Endothelial cell of hepatic sinusoid (primary cell): Measurements from ENCODE around the gene RABGAP1L.
"Not testable (repeated sequence)": the region's sequence is repeated elsewhere in the genome, so short reads cannot be mapped to it uniquely, and the experiment has no call there.

ENCODE experiments used
- in situ Hi-C: cut with HindIII; loops from 2 replicates; pipeline ENCODE4 v1.10.0; 2017; ENCODE audit warnings: low sequenced_read_pairs

Gene RABGAP1L

DNA sequence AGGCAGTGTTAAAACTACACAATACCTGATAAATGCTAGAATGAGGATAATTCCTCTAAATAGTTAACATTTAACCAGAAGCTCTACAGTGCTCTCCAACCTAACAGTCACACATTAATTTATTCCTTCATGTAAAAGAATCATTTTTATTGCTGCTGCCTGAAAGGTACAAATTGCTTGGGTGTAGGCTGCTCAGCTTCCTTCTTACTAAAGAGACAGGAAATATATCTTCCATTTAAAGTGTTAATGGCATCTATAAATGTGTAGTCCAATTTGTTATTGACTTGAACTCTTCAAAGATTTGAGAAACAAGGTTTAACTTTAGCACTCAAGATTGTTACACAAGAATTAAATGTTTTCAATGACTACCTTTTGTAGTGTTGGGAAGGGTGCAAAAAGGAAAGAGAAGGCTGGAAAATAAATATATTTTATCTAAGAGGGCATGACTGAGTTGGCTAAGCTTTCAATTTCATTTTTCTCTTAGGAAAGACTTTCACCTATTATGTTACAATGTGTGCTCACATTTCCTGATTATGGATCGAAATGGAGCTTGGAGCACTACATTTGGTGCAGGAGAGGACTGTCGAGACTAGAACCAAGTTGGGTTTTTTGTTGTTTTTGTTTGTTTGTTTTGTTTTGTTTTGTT lies 734.9 kb downstream of the RABGAP1L start:
- in situ Hi-C loops, result no loop called here

DNA sequence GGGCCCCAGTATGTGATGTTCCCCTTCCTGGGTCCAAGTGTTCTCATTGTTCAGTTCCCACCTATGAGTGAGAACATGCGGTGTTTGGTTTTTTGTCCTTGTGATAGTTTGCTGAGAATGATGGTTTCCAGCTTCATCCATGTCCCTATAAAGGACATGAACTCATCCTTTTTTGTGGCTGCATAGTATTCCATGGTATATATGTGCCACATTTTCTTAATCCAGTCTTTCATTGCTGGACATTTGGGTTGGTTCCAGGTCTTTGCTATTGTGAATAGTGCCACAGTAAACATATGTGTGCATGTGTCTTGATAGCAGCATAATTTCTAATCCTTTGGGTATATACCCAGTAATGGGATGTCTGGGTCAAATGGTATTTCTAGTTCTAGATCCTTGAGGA lies 736.3 kb downstream of the RABGAP1L start:
- in situ Hi-C loops, result not testable (repeated sequence)

DNA sequence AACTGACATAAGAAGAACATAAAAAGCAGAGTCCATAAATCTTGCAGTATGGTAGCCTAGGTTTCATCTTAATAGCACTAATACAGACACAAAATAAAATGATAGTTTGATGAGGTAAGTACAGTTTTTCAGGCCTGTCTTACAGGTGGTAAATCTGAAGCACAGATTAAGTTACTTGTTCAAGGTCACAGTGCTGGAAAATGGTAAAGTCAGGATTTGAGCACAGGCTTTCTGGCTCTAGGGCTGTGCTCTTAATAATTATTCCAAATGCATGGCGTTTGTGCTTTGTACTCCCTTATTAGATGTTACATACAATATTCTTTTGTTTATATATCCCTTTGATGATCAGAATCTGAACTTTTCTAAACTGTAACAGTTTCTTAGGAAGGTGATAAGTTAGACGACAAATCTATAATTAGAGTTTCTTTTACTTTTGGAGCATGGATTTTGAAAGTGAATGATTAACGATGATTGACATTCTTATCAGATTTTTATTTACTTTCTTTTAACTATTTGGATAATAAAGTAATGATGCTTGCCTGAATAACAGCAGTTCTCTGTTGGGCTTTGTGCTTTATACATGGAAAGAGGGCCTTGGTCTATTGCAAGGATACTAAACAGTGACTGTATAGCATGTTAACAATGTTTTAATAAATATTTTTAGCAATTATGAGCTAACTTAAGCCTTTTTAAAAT lies 738.9 kb downstream of the RABGAP1L start:
- in situ Hi-C loops, result no loop called here

DNA sequence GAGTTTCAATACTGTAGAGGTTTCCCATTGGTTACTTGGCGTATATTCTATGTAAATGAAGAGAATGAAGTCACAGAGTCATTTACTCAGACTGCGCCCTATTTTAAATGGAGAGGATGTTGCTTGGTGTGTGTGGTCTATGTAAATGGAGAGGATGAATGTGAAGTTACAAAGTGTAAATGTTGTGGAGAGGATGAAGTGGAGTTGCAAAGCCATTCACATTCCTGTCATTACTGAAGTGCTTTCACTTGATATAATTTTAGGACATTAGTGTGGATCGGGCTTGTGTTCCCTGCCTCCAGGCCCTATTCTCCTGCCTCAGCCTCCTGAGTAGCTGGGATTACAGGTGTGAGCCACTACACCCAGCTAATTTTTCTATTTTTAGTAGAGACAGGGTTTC lies 741.0 kb downstream of the RABGAP1L start:
- in situ Hi-C loops, result no loop called here

DNA sequence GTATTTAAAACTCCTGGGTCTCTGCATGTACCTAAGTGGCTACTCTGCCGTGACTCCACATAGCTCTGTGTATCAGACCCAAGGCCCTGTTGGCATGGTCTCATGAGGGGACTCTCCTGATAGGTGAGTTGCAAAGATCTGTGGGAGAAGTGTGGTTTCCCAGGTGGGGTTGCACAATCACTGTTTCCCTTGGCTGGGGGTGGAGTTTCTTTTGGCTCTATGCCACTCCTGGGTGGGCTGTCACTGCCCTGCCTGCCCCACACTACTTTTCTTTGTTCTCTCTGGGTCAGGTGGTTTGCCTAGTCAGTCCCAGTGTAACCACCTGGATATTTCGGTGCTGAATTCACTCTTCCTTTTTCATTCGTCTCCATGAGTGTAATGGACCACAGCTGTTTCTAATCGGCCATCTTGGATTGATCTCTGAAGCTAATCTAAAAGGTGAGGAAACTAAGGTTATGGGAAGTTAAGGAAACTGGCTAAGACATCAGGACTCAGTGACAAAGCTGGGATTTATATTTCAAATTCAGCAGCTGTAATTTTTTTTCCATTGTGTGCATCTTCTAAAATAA lies 743.3 kb downstream of the RABGAP1L start:
- in situ Hi-C loops, result no loop called here

DNA sequence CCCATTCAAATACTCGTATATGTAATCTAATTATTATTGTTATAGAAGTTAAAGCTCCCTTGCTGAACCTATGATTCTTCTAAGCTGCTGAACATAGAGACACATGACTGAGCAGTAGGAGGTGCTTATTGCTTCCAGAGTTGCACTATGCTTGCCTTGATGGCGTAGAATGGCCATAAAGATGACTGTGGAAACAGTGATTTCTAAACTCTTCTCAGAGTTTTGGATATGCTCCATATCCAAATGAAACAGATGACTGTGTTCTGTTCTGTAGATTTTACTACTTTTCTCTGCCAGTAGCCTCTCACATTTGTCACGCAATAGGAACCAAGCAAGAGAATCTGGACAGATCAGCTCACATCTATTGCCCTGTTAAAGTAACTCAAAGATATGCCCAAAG lies 752.3 kb downstream of the RABGAP1L start:
- in situ Hi-C loops, result no loop called here

DNA sequence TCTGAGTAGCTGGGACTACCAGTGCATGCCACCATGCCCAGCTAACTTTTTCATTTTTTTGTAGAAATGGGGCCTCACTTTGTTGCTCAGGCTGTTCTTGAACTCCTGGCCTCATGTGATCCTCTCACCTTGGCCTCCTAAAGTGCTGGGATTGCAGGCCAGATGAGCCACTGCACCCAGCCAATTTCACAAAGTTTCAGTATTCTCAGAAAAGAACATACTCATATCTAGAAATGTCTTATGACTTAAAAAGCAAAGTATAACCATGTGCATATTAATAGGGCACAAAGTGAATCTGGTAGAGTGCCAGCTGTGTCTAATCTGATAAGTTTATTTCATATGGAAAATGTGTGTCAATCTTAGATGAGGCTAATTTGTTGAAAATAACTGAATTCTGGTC lies 752.9 kb downstream of the RABGAP1L start:
- in situ Hi-C loops, result no loop called here

DNA sequence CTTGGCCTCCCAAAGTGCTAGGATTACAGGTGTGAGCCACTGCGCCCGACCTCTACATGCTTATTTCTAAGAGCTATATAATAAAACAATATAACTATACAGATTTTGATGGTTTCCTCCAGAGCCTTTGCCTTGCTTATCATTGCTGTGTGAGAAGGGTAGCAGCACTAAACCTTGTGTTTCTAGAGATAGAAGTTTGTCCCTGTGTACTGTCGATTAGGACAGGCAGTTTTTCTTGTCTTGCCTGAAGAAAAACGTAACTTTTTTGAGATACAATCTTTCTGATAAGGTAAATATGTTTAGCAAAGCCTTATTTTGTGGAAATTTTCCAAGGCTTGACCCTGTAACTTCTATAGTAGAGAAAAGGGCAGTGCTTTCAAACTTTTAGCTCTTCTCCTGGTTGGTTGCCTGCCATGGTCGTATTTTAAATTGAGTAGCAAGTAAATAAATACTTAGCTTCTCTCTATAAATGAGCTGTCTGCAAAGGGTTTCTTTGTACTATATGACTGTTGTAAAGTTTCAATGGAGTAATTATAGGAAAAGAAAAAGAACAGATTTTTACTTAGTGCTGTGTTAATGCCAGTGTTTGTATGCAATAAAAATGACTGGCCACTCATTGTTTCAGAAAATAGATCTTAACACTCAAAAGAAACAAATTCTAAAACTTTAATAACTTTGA lies 754.0 kb downstream of the RABGAP1L start:
- in situ Hi-C loops, result no loop called here

DNA sequence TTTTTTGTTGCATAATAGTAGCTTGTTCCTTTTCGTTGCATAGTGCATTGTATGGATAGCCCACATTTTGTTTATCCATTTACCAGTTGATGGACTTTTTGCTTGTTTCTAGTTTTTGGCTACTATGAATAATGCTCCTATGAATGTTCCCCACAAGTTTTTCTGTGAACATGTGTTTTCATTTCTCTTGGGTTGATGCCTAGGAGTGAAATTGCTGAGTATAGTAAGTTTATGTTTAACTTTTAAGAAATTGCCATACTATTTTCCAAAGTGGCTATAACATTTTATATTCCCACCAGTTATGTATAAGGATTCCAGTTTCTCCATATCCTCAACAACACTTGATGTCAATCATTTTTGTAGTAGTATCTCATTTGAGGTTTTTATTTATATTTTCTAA lies 755.7 kb downstream of the RABGAP1L start:
- in situ Hi-C loops, result no loop called here

DNA sequence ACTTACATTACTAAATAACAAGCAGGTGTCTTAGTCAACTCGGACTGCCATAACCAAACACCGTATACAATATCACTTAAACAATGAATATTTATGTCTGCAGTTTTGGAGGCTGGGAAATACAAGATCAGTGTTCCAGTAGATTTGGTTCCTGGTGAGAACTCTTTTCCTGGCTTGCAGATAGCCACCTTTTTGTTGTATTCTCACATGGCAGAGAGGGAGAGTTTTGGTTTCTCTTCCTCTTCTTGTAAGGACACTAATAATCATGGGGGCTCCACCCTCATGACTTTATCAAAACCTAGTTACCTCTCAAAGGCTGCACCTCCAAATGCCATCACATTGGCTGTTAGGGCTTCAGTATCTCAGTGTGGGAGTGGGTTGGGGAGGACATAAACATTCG lies 757.5 kb downstream of the RABGAP1L start:
- in situ Hi-C loops, result no loop called here

DNA sequence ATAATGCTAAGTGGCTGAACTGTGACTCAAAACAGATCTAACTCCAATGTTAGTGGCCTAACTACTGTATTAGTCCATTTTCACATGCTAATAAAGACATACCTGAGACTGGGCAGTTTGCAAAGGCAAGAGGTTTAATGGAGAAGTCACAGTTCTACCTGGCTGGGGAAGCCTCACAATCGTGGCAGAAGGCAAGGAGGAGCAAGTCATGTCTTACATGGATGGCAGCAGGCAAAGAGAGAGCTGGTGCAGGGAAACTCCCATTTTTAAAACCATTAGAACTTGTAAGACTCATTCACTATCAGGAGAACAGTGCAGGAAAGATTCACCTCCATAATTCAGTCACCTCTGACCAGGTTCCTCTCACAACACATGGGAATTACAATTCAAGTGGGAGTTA lies 760.8 kb downstream of the RABGAP1L start:
- in situ Hi-C loops, result no loop called here

DNA sequence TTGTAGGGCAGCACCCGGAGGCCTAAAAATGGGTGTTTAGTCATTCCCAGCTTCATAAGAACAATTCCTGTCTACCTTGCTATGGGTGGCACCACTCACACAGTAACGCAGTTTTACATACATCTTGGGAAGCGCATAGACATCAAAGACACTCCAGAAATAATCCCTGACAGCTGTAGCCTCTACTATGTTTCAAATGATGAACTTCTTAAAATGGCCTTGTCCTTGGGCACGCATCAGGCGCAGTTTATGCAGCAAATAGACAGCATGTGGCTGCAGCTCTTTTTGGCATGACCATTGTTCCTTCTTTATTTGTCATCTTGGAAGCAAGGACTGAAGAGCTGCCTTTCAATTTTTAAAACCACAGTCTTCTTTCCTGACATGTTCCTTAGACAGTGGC lies 762.8 kb downstream of the RABGAP1L start:
- in situ Hi-C loops, result no loop called here

DNA sequence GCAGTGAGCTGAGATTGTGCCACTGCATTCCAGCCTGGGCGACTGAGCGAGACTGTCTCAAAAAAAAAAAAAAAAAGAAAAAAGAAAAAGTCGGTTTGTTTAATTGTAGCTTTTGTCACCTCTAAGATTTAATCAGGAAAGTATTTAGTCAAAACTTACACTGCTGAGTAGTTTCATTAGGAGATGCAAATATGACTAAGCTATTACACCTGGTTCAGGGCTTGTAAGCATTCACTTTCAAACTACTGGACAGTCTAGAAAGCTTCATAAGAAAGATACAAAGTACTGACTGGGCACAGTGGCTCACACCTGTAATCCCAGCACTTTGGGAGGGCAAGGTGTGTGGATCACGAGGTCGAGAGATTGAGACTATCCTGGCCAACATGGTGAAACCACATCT lies 764.5 kb downstream of the RABGAP1L start:
- in situ Hi-C loops, result no loop called here

DNA sequence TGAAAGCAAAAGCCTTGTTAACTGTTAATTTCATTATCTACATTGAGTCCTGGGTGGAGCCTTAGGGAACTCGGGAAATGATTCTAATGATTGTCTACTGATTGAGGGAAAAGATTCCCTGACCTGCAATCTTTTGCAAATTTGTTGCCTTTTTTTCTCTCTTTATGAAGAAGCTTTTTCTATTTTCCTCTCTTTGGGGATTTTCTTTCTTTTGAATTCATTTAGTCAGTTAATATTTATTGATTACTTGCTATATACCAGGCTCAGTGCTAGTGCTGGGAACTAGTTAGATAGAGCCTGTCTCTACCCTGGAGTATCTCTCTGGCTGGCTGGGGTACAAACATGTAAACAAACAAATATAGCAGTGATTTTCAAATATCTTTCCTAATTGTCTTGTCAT lies 769.2 kb downstream of the RABGAP1L start:
- in situ Hi-C loops, result no loop called here

DNA sequence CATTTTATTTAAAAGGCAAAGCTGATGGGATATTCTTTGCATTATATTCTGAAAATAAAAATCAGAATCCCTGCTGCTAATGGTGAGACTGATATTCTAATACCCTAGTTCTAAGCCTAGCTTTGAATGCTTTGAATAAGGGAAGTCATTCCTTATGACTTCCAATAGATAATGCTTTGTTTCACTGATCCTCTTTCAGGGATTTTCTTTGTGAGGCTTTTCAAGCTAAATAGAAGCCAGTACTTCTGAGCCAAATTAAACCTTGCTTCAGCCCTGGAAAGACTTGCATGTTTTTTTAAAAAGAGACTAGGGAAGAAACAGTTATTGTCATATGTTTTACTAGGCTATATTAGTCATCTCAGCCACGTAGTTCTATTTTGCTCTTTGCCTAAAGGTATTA lies 771.9 kb downstream of the RABGAP1L start:
- in situ Hi-C loops, result no loop called here

DNA sequence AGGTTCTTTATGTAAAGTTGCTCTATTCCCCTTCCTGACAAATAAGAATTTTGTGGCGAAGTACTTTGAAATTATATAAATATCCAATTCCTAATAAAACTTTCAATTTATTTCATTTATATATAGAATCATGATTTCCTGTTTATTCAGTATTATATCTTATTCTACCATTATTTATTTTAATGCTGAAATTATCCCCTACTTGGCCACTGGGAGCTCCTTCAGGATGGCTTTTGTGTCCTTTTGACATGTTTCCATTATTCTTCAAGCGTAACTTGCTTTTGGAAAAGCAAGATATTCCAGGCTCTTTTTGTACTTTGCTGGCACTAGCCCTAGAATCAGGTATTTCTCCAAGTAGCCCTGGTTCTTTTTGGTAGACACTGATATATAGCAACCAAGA lies 773.3 kb downstream of the RABGAP1L start:
- in situ Hi-C loops, result no loop called here

DNA sequence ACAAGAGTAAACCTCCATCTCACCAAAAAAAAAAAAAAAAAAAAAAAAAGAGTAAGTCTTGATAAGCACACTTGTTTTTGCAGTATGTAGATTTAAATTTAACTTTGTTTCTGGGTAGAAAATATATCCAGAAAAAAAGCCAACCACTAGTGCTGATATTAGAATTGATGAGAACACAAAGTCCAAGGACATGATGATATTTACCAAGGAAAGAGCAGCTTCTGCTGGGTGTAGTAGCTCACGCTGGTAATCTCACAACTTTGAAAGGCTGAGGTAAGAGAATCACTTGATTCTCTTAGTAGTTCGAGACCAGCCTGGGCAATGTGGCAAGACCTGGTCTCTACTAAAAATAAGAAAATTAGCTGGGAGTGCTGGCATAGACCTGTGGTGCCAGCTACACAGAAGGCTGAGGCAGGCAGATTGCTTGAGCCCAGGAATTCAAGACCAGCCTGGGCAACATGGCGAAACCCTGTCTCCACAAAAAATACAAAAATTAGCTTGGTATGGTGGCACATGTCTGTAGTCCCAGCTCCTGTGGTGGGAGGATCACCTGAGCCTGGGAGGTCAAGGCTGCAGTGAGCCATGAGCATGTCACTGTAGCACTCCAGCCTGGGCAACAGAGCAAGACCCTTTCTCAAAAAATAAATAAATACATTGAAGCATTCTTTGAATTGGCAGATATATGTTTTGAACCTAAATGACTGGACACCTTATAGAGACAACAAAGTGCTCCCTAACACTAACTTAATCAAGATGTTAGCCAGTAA lies 776.8 kb downstream of the RABGAP1L start:
- in situ Hi-C loops, result no loop called here

DNA sequence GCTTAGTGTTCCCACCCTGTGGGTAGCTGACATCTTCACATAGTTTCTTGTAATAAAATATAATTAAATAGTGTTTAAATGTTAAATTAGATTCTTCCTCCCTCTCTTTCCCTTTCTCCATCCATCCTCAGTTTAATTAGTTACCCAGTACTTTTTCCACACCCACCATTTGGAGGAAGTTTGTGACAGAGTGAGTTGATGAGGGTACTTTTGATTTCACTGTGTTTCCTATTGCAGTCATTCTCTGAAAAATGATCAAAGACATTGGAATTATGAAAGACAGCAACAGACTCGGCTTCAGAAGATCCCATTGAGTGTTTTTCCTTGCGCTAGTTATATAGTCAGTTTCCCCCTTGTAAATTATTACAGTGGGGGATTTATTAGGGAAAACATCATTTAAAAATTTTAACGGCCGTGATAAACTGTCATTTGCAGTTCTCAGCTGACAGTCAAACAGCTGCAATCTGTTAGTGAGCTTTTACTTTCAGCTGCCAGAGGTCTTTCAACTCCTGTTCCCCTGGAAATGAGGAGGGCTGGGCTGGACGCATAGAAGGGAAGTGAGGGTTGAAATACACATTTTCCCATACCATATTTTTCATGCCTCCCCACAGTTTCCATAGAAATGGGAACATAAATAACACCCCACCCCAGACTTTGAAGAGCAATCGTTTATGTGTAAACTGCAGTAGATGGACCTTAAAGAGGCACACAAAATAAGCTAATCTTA lies 779.1 kb downstream of the RABGAP1L start:
- in situ Hi-C loops, result no loop called here

DNA sequence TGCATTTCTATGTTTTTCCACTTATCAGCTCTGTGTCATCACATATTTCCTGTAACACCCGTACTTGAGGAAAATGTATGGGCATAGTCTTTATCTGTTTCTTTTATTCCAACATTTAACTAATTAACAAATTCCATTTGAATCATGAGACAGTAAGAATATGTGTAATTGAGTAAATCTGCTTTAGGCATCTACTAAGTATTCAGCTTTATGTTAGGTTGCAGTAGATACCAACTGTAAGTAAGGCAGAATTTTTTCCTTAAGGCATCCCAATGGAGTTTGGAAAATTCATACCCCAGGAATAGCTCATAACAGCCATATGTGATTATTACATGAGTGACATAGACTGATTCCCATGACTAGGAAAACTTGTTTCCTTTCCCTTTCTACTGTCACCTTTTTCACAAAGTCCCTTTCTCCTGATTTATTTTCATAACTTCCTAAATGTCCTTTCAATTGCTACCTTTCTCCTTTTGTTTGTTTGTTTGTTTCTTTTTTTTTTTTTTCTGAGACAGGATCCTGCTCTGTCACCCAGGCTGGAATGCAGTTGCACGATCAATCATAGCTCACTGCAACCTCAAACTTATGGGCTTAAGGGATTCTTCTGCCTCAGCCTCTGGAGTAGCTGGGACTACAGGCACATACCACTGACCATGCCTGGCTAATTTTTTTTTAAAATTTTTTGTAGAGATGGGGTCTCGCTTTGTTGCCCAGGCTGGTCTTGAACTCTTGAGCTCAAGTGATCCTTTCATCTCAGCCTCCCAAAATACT lies 780.6 kb downstream of the RABGAP1L start:
- in situ Hi-C loops, result no loop called here

DNA sequence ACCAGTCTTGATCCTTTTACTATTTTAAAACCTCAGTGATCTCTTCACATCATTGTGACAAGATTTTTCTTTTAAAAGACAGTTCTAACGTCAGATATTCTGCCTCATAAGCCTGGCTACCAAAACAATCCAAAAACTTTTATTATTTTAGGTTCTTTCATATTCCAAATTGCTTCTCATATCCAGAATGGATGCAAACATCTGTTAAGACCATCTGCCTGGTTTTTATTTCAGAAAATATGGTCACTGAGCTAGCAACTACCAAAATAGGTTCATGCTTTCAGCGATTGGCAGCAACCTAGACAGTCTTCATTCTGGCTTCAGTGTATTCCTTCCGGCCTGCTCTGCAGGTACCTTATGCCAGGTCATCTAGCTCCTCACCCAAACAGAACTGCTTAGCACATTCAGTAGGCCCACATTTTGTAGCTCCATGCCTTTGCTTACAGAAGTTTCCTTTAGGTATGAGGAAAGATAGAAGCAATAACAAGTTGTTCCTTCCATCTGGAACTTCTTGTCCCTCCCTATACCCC lies 781.4 kb downstream of the RABGAP1L start:
- in situ Hi-C loops, result no loop called here
